Measurements from ENCODE around the gene RNU6-1. TPM values are rescaled to one million over a fixed set of nuclear protein-coding genes. Genes with fewer than 3 reads are reported as not detected.
A peak's percentile ranks its signal among the peaks of the same experiment; 100 is the strongest.

RNU6-1 gene
- total and polyA plus RNA-seq, 11 donors, result not detected

DNA sequence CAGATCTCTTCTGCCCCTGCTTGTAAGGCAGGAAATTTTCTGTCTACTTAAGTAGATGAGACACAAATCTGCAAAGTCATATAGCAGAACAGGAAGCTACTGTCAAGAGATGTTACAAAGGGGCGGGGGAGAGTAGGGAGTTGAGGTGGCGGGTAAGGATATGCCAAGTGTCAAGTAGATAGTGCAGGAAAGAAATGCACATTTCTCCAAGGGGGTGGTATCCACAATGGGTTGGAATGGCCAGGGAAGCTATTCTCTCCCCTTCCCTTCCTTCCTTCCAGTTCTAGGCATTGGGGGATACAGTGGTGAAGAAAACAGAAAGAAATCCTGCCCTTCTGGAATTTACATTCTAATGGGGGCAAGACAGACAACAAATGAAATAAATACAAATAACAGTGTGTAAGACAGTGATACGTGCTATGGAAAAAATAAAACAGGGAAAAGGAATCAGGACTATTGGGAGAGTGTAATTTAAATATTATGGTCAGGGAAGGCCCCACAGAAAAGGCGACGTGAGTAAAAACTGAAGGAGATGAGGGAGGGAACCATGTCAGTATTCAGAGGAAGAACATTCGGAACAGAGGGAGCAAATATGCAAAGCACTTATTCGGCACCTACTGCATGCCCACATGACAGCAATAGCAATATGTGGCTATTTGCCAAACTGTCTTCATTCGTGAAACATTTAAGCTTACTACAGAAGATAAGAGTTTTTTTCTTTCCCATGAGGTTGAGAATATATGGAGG, 42.8 kb upstream of the RNU6-1 start:
- peak overlapping the region in 5 of 12 donors; percentile 8 to 86 (median 21) for H3K27ac ChIP-seq
- no peaks in the 10 kb centered on the region for H3K9me3 ChIP-seq
- no peak for DNase-seq
- no peak for TF ChIP-seq POLR2A (IDR thresholded peaks at IDR 0.05)
- TF ChIP-seq, protein P1, sequence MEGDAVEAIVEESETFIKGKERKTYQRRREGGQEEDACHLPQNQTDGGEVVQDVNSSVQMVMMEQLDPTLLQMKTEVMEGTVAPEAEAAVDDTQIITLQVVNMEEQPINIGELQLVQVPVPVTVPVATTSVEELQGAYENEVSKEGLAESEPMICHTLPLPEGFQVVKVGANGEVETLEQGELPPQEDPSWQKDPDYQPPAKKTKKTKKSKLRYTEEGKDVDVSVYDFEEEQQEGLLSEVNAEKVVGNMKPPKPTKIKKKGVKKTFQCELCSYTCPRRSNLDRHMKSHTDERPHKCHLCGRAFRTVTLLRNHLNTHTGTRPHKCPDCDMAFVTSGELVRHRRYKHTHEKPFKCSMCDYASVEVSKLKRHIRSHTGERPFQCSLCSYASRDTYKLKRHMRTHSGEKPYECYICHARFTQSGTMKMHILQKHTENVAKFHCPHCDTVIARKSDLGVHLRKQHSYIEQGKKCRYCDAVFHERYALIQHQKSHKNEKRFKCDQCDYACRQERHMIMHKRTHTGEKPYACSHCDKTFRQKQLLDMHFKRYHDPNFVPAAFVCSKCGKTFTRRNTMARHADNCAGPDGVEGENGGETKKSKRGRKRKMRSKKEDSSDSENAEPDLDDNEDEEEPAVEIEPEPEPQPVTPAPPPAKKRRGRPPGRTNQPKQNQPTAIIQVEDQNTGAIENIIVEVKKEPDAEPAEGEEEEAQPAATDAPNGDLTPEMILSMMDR (IDR thresholded peaks at IDR 0.05), result no peak
- WGBS, 4 donors, result 75 to 79% (median 77%) methylated on average over 8 of the region's 8 CpGs
- no peaks in the 10 kb centered on the region for H3K27me3 ChIP-seq
- no peak for ATAC-seq
- H3K4me3 ChIP-seq, result no peak overlapping the region
- no peaks in the 10 kb centered on the region for H3K36me3 ChIP-seq
- intact Hi-C loops (cut with DNase I), result loop anchor here in 1 of 10 donors (5.0 kb wide), 1 partner anchor 170 kb away; the partner anchor contains the start of gene PIAS1
- H3K4me1 ChIP-seq, result peaks cover 0 to 55% (median 9%) of the 10 kb centered on the region in 12 donors

DNA sequence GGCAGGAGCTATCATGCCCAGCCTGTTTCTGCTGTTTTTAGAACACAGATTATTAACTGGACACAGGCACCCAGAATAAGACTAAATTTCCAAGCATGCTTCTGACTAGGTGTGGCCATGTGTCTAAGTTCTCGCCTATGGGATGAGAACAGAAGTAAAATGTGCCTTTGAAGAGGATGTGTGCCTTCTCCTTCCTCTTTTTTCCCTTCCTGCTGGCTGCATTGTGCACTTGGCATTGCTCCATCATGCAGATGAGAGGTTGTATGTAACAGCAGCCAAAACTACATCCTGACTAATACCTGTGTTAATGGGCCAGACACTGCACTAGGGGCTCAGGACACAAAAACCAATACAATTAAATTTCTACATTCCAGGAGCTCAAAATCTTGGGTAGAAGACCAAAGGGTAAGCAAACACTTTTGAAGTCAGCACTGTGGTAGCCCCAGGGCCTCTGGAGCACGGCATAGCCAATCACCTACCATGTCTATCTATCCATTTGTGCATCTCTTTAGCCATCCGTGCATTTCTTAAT, 40.9 kb upstream of the RNU6-1 start:
- Histone ChIP-seq H3K4me1 (peaks cover 0 to 55% (median 9%) of the 10 kb centered on the region in 12 donors), H3K9me3 (no peaks in the 10 kb centered on the region), H3K27me3 (no peaks in the 10 kb centered on the region), H3K4me3 (no peak overlapping the region), H3K36me3 (no peaks in the 10 kb centered on the region), H3K27ac (peak overlapping the region in 2 of 12 donors; percentile 5 to 69)
- peak in 3 of 5 donors; percentile 32 to 40 (median 37) for DNase-seq
- WGBS, 4 donors, result 76 to 92% (median 85%) methylated on average over 3 of the region's 3 CpGs
- no peak for TF ChIP-seq POLR2A (IDR thresholded peaks at IDR 0.05)
- TF ChIP-seq, protein P1 (IDR thresholded peaks at IDR 0.05), result no peak
- intact Hi-C loops (cut with DNase I), result loop anchor here in 1 of 10 donors (5.0 kb wide), 1 partner anchor 172 kb away; the partner anchor contains the start of gene PIAS1
- peak in 1 of 4 donors; percentile 13 for ATAC-seq

DNA sequence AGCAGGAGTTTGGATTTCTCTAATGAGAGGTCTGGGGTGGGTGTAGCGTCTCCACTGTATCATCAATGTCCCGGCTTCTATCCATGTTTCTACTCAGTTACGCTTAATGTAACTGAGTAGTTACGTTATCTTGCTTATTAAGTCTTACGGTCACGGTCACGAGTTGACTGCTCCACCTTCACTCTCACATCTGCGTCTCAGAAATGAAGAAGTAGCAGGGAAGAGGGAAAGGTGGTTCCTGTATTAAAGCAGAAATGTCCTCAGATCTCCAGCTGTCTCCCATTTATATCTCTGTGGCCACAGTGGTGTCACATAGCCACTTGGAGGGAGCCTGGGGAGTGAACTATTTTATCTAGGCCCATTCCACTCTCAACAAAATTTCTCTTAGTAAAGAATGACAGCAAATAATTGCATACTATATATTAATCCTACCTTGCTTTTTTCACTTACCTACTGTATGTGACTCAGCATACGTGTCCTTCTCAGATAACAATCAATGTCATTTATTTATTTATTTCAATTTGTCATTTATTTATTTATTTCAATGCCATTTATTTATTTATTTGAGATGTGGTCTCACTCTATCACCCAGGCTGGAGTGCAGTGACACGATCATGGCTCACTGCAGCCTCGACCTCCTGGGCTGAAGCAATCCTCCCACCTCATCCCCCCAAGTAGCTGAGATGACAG, 39.7 kb upstream of the RNU6-1 start:
- 91 to 95% (median 93%) methylated on average over 11 of the region's 11 CpGs for WGBS, 4 donors
- ATAC-seq (peak in 1 of 4 donors; percentile 28), DNase-seq (no peak)
- no peaks in the 10 kb centered on the region for H3K9me3 ChIP-seq
- TF ChIP-seq, protein P1 (IDR thresholded peaks at IDR 0.05), result no peak
- TF ChIP-seq POLR2A (IDR thresholded peaks at IDR 0.05), result no peak
- H3K27ac ChIP-seq, result no peak overlapping the region
- peaks cover 0 to 48% (median 6%) of the 10 kb centered on the region in 12 donors for H3K4me1 ChIP-seq
- no peak overlapping the region for H3K4me3 ChIP-seq
- H3K36me3 ChIP-seq, result no peaks in the 10 kb centered on the region
- intact Hi-C loops (cut with DNase I), result loop anchor here in 1 of 10 donors (5.0 kb wide), 1 partner anchor 173 kb away; the partner anchor contains the start of gene PIAS1
- no peaks in the 10 kb centered on the region for H3K27me3 ChIP-seq
